GM12872 (cell line): ENCODE measurements around the gene DMRT2.
A peak's percentile ranks its signal among the peaks of the same experiment; 100 is the strongest.

Experiments
- TF ChIP-seq, protein P1 (sequence below): IDR thresholded peaks from 3 replicates; pipeline ENCODE4 v1.5.1; 2011; ENCODE audit warnings: low read depth, mild to moderate bottlenecking, low read length, moderate library complexity; ENCODE audit not compliant: insufficient read depth

DMRT2 gene

DNA sequence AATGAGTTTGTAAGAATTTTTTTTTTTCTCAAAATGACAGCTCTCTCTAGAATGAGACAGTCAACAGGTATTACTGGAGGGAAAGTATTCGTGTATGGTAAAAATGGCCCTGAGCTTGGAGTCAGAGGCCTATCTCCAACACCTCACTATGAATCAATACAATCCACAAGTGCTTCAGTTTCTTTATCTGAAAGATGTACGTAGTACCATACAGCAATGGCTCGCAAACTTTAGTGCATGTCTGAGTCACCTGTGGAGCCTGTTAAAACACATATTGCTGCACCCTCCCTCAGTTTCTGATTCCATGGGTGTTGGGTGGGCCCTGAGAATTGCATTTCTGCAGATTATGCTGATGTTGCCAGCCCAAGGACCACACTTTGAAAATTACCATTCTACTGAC lies 44.6 kb downstream of the DMRT2 start:
- TF ChIP-seq, protein P1, sequence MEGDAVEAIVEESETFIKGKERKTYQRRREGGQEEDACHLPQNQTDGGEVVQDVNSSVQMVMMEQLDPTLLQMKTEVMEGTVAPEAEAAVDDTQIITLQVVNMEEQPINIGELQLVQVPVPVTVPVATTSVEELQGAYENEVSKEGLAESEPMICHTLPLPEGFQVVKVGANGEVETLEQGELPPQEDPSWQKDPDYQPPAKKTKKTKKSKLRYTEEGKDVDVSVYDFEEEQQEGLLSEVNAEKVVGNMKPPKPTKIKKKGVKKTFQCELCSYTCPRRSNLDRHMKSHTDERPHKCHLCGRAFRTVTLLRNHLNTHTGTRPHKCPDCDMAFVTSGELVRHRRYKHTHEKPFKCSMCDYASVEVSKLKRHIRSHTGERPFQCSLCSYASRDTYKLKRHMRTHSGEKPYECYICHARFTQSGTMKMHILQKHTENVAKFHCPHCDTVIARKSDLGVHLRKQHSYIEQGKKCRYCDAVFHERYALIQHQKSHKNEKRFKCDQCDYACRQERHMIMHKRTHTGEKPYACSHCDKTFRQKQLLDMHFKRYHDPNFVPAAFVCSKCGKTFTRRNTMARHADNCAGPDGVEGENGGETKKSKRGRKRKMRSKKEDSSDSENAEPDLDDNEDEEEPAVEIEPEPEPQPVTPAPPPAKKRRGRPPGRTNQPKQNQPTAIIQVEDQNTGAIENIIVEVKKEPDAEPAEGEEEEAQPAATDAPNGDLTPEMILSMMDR, result no peak

DNA sequence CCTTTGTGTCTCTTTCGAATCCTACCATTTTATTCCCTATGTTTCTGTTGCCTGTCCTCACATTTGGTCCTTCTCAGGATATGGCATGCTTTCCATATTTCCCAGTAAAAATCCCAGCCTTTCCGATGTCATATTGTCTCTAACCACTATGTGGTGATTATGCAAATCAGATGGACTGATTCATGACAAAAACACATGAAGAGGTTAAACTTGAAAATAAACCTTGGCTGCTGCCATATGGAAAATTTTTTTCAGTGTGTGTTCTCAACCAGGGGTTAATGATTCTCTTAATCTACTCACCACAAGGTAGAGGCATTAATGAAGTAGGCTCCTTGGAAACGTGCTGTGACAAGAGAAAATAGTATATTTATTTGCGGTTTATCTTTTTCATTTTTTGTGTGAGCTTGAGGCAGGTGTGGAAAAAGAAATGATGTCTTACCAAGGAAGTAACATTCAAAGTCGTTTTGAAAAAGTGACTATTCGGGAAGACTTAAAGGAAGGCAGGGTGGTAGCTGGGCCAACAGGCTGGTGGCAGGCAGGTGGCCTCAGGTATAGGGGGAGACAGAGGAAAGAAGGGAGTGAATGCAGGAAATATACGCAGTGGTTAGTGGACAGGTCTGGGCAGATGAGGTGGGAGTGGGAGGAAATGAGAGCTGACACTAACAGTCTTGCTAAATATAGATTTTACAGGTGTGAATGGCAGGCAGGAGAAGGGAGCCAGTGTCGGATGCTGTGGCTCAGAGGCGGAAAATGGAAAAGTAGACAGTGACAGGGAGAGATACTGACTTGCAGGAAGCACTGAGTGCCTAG lies 46.2 kb downstream of the DMRT2 start:
- TF ChIP-seq, protein P1, result no peak

DNA sequence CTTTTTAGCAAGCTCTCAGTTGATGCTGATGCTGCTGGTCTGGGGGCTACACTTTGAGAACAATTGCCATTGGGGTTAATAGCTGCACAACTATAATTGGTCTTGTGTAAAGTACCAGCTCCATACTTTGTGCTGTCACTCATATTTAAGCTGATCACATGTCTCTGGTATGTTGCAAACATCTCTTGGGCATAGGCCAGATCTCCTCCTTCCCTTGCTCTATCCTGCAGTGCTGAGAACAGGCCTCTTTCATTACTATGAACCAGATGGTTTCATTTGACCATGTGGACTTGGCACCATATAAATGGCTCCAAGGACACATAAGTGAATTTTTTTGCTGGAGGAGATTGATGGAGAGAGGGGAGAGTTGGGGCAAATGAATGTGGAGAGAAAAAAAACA lies 48.4 kb downstream of the DMRT2 start:
- TF ChIP-seq, protein P1, result no peak

DNA sequence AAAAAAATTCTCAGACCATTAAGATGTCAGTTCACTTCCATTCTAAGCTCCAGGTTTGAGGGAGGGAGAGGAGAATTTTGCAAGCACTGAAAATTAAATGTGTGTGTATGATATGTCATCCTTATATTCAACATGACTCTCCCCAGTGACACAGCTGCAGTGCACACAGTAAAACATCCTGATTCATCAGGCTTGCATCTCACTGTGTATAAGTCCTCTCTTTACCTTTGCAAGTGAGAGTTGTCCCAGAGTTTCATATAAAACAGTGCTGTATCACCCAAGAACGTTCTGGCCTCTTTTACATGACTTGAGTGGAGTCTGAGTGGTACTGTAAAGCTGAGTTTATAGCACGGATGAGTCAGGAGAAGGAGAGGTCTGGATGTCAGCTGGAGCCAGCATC lies 50.0 kb downstream of the DMRT2 start:
- TF ChIP-seq, protein P1, result no peak

DNA sequence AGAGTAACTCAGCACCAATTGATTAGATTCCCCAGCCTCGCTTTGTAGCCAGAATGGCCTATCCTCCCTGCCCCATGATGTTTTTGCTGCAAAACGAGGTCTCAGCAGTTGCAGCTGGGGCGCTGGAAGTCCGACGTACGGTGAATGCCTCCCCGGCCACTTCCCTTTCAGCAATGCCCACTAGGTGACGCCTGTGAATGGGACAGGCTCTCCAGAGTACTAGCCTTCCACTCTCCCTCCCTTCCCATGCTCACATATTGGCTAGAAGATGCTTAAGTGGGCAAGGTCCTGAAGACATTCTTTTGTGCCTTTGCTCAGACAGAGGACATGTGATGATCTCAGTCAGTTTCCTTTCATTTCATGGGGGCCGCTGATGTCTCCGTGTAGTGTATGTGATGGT lies 50.8 kb downstream of the DMRT2 start:
- TF ChIP-seq, protein P1, result peak; percentile 51

DNA sequence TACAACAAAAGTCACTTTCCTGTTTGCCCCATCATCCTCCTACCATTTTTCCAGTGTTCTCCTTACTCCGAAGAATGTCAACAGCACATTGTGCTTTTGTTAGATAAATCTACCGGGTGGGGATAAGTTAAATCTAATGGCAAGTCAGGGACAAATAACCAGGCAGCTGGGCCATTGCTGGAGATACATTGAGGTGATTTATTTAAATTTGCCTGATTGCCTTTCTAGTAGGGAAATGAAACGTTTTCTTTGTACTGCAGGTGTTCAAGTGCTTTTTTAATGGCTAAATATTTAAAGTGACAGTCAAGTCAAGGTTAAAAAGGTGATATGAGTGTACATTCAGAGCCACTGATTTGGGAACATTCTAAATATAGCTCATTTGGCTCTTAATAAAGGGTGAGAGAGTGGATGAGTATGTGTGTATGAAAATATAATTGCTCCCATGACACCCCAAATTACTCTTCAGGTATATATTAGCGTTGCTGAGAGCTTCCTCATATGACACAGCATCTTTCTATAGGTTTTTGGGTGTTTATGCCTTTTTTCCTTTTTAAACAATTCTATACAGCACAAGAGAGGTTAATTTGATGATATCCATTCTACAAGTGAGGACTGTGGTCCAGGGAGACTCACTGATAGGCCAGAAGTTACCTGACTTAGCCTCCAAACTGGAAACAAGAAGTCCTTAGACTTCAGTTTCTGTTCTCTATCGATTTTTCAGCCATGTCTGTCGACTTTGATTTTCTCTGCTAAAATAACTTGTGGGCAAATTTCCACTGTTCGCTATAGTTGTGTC lies 51.9 kb downstream of the DMRT2 start:
- TF ChIP-seq, protein P1, result no peak

DNA sequence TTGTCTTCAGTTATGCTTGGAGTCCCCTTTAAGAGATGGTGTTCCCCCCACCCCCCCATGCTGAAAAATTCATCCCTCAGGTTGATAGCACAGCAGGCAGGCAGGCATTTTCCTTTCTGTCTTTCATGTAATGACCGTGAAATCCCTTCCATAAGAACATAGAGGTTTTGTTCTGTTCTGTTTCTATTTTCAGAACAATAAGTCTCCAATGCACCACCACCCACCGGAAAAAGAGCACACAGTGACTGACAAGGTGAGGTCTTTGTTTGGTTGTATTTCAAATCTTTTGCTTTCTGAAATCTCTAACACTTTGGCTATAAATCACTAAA lies 52.4 kb downstream of the DMRT2 start:
- TF ChIP-seq, protein P1, result no peak
